Measurements from ENCODE around the gene U2AF2.

The U2AF2 gene

DNA sequence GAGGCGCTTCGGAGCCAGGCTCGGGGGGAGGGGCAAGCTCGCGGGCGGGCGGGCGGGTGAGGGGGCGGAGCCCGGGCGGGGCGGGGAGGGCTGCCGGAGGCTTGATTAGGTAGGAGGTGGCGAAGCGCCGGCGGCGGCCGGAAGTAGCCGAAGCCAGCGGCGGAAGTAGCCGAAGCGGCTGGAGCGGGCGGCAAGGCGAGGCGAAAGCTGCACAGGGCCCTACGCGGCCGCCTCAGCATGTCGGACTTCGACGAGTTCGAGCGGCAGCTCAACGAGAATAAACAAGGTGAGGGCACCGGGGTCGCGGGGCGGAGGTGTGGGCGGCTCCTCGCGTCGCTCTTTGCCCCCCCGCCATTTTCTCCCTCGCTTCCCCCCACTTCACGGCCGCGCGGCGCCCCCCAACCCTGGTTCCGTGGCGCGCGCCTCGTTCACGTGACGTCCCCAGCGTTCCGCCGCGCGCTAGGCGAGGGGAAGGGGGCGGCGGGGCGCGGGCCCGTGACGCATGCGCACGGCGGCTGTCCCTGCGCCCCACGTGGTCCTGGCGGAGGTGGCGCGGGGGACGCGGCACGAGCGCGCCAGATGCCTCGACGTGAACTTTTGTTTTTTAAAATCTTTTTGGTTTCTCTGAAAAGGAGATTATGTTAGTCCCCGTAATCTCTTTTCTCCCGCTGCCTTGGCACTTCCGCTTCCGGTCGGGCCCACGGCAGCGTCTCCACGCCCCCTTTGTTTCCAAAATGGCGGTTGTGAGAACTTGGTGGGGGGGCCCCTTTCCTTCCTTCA, at the start of gene U2AF2:
TSS of gene U2AF2 (plus strand) at position 168 of the 780 bp plus-strand sequence. CDS start at position 238, 70 bp downstream.
- peak; percentile 94 for DNase-seq

DNA sequence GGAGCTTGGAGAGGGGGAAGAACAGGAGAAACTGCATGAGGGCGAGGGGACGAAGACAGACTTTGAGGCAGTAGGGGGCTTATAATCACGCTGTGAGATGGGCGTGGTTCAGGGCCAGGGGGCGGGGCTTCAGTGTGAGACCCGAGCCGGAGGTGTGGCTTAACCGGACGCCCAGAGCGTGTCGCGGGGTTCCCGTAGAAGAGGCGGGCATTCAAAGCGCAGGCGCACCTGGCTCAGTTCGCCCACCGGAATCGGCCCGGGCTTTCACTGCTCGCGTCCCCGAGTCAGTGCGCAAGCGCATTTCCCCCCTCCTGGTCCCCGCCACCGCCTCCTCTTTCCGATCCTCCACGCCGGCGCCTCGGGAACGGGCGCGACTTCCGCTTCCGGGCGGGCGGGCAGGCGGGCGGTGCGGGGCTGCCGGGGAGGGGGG, 49.6 kb upstream of the U2AF2 start:
- DNase-seq = peak; percentile 99

DNA sequence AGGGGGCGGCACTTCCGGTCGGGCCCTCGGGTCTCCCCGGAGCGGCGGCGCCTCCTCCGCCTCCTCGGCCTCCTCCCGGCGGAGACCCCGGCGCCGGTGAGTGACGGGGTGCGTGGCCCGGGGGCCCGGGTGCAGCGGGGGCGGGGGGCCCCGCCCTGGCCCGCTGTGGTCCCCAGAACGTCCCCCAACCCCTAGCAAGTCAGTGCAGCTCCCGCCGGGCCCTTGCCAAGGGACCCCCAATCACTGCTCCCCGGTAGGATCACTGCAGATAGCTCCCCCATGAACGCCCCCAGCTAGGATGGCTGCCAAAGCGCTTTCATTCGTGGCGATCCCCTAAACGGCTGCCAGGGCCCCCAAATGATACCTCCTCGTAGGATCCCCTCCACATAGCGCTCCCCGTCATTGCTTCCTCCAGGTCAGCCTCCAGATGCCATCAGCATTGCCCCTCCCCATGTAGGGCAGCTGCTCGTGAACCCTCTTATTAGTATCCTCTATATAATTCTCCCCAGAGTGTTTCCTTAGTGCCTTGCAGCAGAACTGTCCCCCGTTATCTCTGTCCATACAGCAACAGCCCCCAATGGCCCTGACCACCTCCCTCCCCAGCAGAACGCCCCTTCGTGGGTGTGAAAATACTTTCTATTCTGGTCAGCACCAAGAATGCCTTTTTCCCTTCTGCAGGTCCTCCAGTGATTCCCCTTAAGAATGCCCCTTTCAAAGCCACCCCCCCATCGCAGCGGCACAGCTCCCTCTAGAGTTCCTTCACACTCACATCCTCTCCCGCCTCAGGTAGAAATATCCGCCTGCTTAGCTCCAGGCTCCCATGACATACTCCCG, 49.0 kb upstream of the U2AF2 start, which contains the start of gene ZNF865:
TSS of gene ZNF865 (plus strand) at position 11 of the 834 bp plus-strand sequence. CDS start 7,972 bp downstream, outside the sequence.
- DNase-seq = peak; percentile 65

DNA sequence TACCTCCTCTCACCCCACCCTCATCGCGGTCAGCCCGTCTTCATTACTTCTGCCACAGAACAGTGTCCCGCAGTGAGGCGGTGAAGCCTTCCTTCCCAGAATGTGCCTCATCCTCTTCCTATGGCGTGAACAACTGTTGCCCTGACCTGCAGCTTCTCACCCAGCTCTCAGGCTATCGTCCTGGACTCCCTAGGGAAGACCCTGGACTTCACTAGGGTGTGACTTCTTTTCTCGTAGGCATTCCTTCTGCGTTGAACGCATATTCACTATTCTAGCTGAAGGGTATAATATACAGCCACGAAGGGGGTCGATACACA, 48.4 kb upstream of the U2AF2 start:
- no peak for DNase-seq

DNA sequence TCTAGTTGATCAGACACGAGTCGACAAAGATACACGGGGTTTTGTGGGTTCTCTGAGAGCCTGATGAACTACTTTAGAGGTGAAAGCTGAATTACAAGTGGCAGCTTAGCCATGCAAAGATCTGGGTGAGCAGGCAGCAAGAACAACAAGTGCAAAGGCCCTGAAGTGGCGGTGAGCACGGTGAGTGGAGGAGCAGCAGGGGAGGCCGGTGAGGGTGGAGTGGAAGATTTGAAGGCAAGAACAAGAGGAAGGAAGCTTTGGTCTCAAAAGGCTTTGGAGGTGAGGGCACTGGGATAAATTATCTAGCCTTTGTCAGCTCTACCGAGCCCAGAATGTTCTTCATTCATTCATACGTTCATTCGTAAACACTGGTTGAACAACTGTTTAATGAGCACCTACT, 48.0 kb upstream of the U2AF2 start:
- no peak for DNase-seq

DNA sequence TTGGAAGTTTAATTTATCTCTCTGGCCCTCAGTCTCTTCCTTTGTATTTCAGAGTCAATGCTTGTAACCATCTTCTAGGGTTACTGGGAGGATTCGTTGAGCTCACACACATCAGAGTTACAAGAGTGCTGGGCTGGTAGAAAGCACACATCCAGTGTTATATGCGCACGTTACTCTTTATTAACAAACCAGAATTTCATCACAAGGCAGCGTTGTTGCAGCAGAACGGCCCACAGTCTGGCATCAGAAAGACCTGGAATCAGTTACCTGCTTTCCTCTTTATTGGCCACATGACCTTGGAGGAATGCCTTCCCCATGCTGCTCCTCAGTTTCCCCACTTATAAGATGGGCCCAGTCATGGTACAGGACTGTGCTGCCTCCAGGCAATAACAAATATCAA, 45.5 kb upstream of the U2AF2 start:
- DNase-seq = no peak

- no peak for DNase-seq
Measured at GRCh38 chr19:55611300-55611982, 43.4 kb upstream of the U2AF2 start.

- DNase-seq = no peak
Measured at GRCh38 chr19:55611983-55612645, 42.7 kb upstream of the U2AF2 start.

DNA sequence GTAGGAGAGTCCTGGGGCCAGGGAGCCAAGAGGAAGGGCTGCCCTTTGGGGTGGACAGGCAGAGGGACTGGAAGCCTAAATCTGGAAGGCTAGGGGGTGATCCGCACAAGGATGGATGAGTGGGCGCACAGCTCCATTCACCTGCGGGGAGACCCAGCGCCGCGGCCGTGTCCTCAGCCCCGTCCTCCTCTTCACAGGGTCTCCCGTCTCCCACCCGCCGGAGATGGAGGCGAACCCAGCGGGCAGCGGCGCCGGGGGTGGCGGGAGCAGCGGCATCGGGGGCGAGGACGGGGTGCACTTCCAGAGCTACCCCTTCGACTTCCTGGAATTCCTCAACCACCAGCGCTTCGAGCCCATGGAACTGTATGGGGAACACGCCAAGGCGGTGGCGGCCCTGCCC, 41.4 kb upstream of the U2AF2 start:
- DNase-seq = no peak

DNA sequence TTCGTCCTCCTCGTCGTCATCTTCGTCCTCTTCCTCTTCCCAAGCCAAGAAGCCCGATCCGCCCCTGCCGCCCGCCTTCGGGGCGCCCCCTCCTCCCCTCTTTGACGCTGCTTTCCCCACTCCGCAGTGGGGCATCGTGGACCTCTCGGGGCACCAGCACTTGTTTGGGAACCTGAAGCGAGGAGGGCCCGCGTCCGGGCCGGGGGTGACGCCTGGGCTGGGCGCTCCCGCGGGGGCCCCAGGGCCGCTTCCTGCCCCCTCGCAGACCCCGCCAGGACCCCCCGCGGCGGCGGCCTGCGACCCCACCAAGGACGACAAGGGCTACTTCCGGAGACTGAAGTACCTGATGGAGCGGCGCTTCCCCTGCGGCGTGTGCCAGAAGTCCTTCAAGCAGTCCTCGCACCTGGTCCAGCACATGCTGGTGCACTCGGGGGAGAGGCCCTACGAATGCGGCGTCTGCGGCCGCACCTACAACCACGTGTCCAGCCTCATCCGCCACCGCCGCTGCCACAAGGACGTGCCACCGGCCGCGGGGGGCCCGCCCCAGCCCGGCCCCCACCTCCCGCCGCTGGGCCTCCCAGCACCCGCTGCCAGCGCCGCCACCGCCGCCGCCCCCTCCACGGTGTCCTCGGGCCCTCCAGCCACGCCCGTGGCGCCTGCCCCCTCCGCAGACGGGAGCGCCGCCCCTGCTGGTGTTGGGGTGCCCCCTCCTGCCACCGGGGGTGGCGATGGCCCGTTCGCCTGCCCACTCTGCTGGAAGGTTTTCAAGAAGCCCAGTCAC, 40.7 kb upstream of the U2AF2 start:
- DNase-seq = no peak

DNA sequence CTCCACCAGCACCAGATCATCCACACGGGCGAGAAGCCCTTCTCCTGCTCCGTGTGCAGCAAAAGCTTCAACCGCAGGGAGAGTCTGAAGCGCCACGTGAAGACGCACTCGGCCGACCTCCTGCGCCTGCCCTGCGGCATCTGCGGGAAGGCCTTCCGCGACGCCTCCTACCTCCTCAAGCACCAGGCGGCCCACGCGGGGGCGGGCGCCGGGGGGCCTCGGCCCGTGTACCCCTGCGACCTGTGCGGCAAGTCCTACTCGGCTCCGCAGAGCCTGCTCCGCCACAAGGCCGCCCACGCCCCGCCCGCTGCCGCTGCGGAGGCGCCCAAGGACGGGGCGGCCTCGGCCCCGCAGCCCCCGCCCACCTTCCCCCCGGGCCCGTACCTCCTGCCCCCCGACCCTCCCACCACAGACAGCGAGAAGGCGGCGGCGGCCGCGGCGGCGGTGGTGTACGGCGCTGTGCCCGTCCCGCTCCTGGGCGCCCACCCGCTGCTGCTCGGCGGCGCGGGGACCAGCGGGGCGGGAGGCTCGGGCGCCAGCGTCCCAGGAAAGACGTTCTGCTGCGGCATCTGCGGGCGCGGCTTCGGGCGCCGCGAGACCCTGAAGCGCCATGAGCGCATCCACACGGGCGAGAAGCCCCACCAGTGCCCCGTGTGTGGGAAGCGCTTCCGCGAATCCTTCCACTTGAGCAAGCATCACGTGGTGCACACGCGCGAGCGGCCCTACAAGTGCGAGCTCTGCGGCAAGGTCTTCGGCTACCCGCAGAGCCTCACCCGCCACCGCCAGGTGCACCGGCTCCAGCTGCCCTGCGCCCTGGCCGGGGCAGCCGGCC, 39.9 kb upstream of the U2AF2 start:
- no peak for DNase-seq

DNA sequence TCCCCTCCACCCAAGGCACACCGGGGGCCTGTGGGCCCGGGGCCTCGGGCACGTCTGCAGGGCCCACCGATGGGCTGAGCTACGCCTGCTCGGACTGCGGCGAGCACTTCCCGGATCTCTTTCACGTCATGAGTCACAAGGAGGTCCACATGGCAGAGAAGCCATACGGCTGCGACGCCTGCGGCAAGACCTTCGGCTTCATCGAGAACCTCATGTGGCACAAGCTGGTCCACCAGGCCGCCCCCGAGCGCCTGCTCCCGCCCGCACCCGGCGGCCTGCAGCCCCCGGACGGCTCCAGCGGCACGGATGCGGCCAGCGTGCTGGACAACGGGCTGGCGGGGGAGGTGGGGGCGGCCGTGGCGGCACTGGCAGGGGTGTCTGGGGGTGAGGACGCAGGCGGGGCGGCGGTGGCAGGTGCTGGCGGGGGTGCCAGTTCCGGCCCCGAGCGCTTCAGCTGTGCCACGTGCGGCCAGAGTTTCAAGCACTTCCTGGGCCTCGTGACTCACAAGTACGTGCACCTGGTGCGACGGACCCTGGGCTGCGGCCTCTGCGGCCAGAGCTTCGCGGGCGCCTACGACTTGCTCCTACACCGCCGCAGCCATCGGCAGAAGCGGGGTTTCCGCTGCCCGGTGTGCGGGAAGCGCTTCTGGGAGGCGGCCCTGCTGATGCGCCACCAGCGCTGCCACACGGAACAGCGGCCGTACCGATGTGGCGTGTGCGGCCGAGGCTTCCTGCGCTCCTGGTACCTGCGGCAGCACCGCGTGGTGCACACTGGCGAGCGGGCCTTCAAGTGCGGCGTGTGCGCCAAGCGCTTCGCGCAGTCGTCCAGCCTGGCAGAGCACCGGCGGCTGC, 39.1 kb upstream of the U2AF2 start:
- no peak for DNase-seq

- DNase-seq = no peak
Measured at GRCh38 chr19:55616395-55616875, 38.4 kb upstream of the U2AF2 start.

GRCh38 chr19:55617426-55617825, 37.4 kb upstream of the U2AF2 start:
- DNase-seq = no peak

DNA sequence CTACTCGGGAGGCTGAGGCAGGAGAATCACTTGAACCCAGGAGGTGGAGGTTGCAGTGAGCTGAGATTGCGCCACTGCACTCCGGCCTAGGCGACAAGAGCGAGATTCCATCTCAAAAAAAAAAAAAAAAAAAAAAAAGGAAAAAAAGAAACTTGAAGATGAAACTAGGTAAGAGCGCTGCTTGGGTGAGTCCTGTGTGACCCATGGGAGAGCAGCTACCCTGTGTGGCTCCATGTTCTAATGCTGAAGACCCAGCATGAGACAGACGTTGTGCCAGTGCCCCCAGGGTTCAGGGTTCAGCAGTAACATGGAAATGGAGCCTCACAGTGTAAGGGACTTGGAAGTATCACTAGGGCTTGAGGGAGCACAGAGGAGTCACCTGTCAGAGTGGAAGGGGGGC, 36.4 kb upstream of the U2AF2 start:
- no peak for DNase-seq

DNA sequence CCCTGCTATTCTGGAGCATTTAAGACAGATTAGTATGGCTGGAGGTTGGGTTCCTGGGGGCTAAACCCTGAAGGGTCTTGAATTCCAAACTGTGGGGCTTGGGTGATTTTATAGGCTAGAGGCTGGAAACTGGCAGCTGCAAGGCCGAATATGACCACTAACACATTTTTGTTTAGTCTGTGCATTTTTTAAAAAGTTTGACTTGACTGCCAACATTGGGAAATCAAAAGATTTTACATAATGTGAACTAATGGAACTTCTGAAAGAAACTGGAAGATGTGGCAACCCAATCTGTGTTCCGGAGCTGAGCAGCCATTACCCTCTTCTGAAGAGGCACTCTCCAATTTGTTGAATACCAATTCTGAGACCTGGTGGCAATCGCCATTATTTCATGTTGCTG, 35.5 kb upstream of the U2AF2 start:
- DNase-seq = no peak

DNA sequence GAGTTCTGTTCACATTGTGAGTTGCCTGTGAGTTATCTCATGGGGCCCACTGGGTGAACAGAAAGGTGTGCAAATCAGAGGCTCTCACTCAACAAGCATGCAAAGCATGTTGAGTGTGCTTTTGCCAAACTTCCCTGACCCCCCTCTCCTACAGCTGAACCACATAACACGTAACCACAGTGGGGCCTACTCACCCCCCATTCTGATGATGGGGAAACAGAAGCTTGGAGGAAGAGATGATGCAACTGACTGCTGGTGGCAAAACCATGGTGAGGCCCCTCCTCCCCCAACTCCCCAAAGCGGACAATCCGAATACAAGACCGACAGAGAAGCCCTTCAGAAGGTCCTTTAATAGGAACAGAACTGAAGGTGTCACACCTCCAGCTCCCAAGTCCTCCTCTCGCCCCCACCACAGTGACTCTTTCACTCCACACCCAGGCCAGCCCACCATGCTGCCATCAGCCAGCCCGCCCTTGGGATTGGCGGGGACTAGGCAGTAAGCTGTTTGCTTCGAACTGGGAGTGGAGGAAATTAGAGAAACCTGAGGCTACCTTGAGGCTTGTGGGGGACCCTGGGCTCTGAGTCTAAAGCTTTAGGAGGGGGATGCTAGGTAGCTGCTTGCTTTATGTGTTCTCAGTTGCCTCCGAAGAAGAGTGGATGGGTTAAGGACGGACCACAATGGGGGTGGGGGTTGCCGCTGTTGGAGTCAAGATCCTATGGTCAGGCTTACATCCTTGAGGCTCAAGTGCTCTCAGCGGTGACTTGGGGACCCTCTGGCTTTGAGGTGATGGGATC, 34.2 kb upstream of the U2AF2 start:
- no peak for DNase-seq

GRCh38 chr19:55621205-55621672, 33.6 kb upstream of the U2AF2 start:
- no peak for DNase-seq

- DNase-seq = no peak
Measured at GRCh38 chr19:55621673-55622231, 33.1 kb upstream of the U2AF2 start.

Measured in stimulated activated naive CD4-positive, alpha-beta T cell treated with Interleukin-2 at 50 U/mL for 16 hours (primary cell).